GM19023 (cell line): ENCODE results near the gene CDK14.
"Not testable (repeated sequence)": the region's sequence is repeated elsewhere in the genome, so short reads cannot be mapped to it uniquely, and the experiment has no call there.

Experiments
- ATAC-seq: cut with Tn5 transposase; IDR thresholded peaks from one replicate; pipeline ENCODE4 v1.9.1; 2021; ENCODE audit warnings: mild to moderate bottlenecking, moderate library complexity; ENCODE audit not compliant: unreplicated experiment

CDK14 gene

DNA sequence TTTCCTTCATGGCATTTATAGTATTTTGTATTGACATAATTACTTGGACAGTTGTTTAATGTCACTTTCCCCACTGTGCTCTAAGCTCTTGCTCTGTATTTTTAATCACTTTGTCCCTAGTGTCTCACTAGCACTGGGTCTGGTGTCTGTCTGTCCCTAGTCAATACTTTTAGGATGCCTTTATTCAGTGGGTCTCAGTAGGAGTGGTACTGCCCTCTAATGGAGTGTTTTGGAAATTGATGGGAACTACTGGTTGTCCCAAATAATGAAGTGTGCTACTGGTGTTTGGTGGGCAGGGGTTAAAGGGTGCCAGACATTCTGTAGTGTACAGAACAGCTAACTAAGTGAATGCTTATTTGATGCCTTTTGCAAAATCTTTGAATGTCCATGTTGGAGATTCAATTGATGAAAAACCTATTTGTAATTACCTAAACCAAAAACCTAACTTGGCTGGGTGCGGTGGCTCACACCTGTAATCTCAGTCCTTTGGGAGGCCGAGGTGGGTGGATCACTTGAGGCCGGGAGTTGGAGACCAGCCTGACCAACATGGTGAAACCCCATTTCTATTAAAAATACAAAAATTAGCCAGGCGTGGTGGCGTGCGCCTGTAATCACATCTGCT lies 33.3 kb downstream of the CDK14 start:
- no peak for ATAC-seq

DNA sequence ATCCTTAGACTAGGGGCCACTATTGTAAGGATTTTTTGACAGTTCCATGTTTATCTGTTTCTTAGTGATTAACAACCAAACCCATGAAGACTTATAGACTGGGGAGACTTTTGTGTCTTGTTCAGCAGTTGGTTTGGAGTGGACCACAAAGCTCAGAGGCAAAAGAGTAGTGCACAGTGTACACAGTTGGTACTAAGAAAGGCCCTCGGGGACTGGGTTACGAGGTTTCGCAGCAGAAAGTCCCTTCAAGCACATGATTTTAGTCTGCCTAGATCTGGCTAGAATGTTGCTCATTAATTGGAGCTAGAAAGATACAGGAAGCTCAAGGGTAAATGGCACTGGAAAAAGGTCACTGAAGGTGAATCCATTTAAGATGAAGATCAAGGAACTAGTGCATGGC lies 35.4 kb downstream of the CDK14 start:
- ATAC-seq = no peak

DNA sequence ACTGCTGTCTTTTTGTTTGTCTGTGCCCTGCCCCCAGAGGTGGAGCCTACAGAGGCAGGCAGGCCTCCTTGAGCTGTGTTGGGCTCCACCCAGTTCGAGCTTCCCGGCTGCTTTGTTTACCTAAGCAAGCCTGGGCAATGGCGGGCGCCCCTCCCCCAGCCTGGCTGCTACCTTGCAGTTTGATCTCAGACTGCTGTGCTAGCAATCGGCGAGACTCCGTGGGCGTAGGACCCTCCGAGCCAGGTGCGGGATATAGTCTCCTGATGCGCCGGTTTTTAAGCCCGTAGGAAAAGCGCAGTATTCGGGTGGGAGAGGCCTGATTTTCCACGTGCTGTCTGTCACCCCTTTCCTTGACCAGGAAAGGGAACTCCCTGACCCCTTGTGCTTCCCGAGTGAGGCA lies 43.6 kb downstream of the CDK14 start:
- not testable (repeated sequence) for ATAC-seq

DNA sequence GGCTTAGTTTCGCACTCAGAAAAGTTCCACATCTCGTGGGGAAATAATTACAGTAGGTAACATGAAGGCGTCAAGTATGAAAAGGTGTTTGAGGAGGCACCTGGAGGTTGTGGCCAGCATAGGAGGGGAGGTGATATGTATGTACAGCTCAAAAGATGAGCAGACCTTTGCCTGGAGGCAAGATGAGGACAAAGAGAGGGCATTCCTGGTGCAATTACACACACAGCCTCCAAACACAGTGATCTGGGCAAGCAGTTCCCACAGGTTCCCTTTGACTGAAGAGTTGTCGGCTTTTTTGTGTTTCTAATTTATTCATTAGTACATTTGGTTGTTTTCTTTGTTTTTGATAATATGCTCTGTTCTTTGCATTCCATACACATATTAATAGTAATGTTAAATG lies 46.9 kb downstream of the CDK14 start:
- ATAC-seq = no peak

DNA sequence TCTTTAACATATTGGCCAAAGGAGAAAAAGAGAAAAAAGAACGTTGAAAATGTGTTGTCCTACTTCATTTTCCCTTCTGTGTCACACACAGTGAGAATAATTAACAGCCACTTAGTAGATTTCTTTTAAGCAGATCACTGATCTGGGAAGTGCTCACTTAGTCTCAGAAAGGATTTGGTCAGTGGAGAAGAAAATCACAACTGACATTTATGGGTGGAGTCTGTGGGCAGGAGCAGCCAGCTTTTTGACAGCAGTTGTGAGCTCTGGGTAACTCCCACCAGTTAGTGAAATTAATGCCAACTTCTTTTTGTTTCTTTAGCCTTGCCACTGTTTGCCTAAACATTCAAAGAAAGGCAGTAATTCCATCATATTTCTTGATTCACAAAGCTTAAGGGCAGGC lies 49.7 kb downstream of the CDK14 start:
- peak; percentile 48 for ATAC-seq

DNA sequence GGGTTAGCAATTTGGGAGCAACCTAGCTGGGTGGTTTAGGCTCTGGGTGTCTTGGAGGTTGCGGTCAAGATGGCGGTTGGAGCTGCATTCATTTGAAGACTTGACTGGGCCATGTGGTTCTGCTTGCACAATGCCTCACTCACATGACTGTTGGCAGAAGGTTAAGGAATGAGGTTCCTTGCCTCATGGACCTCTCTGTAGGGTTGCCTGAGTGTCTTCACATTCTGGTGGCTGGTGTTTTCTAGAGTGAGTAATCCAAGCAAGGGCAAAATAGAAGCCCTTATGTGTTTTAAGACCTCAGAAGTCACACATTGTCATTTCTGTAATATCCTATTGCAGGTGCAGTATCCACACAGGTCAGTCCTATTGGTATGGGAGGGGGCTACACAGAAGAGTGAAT lies 52.0 kb downstream of the CDK14 start:
- no peak for ATAC-seq

DNA sequence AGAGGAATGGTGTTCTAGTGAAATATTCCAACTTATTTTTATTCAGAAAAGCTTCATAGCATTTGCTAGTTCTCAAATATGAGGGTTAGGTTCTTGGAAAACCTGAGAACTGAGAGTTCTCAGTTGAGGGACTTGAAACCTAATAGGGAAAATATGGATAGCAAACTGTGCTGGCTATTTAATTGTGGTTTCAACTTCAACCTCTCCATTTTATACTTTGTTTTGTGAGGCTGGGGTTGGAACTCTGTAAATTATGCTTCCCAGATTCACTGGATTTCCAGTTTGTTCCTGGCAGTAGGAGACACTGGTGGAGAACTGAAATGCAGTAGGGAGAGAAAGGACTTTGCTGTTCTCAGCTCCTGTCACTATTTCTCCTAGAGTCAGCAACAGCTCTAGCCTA lies 52.7 kb downstream of the CDK14 start:
- no peak for ATAC-seq

DNA sequence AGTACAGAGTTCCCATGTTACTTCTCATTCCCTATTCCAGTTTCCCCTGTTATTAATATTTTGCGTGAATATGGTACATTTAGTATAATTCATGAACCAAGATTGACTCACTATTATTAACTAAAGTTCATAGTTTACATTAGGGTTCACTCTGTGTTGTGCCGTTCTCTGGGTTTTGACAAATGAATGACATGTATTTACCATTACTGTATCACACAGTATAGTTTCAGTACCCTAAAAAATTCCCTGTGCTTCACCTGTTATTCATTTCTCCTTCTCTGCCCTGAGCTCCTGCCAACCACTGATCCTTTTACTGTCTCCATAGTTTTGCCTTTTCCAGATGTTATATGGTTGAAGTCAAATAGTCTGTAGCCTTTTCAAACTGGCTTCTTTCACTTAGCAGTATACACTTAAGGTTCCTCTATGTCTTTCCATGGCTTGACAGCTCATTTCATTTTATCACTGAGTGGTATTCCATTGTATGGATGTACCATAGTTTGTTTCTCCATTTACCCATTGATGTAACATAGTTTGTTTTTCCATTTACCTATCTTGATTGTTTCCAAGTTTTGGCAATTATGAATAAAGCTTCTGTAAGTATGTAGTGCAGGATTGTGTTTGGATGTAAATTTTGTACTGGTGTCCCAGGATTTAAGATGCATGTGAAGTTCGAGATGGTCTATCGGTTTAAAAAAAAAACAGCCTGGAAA lies 58.8 kb downstream of the CDK14 start:
- ATAC-seq = no peak

DNA sequence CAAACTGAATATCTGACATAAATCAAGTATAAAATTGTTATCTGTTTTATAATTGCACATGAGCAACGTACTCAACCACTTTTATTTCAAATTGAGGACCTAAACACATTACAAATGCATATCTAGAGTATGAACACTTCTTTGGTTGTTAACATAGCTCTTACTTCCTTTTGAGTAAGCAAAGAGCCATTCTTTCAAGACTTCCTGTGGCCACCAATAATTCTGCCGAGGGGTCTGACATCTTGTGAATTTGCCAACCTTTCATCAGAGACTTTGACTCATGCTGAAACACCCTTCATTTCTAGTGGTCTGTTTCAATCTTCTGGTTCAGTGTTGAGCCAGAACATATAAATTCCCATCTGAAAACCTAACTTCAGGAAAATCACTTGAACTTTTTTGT lies 59.4 kb downstream of the CDK14 start:
- peak; percentile 53 for ATAC-seq

DNA sequence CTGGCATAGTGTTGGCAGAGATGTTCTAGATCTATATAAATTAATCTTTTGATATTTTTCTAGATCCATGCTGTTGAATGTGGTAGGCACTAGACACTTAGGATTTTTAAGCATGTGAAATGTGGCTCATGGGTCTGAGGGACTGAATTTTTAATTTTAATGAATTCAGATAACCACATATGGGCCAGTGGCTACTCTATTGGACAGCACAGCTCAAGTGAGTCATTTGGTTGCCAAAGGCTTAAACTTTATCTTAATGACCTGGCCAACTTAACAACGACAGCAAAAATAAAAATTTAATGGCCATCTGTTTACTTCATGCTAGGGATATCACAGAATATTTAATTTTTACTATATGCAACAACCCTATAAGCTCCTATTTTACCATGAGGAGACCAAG lies 61.4 kb downstream of the CDK14 start:
- no peak for ATAC-seq

DNA sequence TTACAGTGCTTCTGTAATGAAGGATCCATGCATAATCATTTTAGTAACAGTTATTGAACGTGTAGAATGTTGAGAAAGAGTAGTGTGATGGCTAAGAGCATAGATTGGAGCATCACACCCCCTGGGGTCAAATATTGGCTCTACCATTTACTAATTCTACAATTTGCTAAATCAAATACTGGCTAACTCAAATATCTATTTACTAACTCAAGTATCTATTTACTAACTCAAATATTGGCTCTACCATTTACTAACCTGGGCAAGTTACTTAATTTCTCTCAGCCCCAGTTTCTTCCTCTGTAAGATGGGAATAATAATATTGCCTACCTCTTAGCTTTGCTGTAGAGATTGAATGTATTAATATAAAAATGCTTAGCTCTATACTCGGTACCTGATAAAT lies 64.0 kb downstream of the CDK14 start:
- ATAC-seq = no peak

DNA sequence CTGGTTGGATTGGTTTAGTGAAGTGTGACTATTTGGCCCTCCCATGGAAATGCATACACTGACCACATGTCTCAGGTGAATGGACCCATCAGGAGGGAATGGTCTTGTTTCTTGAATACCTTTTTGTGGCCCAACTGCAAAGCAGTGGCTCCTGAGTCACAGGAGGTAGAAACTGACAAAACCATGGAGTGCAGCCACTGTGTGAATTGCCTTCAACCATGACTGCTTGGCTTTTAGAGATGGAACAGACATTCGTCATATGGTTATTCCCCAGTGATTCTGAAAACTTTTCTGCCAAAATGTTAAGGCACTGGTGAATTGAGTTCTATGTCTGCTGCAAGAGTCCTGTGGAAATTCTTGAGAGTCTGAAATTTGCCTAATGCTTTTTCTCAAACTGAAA lies 64.7 kb downstream of the CDK14 start:
- peak; percentile 38 for ATAC-seq

DNA sequence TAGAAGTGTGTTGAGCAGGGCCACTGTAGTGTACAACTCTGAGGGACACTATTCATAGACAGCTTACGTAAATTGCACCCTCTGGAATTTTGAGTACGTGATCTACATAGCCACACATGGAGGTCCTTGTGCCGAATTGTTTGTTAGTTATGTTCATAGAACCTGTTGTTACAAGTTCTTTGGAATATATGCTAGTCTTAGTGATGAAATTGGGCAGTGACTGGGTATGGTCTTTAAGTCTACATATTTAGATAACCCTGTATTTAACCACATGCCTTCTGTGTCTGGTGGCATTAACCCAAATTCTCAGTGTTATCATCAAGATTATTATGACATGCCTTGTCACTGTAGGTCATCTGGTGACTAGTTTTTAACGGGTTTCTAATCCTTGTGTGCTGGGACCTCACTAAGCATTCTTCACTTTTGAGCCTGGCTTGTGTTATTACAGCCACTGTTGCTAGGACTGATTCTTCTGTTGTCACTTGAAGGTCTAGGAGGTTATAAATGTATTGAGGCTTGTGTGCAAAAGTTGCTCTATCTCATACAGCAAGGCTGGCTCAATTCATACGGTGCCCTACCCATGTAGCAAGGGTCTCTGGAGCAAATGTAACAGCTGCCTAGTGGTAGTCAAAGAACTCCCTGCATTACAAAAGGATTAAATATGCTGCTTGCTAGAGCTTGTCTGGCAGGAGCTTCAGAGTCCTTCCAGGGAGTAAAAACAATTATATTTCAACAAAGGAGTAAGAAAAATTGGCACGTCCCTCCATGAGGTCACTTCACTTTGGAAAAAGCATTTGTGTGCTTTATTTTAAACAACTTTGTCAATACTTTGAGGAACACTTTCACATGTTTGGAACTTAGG lies 65.4 kb downstream of the CDK14 start:
- ATAC-seq = peak; percentile 31

DNA sequence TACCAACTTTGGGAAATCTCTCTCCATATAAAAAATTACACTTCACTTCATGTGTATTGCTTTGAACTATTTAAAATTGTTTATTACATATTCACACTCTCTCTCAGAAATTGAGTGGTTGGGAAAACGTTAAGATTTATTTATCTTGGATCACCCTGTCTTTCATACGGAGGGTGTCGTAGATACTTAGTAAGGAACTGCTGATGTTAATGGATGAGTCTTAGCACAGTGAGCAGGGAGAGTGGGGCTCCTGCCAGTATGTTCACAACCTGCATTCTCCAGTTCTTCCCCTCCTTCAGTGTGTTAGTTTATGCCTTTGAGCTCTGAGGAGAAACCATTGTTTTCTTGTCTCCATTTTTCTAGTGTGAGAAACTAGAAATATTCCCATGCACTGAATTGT lies 67.1 kb downstream of the CDK14 start:
- ATAC-seq = no peak

DNA sequence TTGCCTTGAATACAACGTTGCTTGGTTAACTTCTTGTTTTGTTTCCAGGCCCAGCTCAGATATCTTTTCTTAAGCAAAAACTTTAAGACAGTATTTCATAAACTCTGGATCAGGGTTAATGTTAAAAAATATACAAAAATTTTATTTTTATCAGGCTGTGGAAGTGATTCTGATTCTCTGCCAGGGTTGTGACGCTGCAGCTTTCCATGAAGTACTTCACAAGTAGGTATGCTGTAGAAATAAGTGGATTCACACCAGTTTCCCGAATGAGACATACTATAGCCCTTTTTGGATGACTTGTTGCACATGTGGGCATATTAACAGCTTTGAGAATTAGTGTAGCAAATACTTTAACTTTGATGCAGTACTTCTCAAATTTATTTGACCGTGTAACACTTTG lies 70.1 kb downstream of the CDK14 start:
- no peak for ATAC-seq

DNA sequence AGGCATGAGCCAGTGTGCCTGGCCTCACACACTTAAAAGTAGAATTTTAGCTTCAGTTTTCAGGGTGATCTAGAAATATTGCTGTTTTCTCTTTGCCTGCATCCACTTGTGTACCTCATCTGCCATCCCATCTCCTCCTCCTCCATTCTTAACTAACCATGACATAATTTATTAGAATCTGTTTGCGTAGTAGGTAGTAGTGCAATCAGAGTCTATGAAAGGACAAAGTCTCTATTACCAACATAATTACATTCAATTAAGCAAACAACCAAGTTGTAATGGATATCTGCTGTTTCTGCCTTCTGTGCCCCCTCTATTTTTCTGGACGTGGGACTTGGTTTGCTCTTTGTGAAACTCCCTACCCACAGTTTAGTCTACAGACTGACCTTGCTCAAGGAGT lies 72.9 kb downstream of the CDK14 start:
- ATAC-seq = no peak

DNA sequence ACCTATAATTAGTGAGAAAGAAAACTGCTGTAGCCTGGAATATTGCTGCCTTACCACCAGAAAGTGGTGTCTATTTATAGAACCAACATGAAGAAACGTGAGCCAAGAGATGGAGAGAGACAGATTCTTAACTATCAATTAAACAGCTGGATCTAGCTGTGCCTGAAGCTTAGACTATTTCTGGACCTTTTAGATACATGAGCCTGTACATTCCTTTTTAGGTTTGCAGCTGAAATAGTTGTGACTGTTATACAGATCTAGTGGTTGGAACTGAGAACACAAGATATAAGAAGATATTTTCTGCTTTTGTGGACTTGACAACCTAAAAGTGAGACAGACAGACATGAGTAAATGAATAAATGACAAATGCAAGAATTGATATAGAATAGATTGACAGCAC lies 73.4 kb downstream of the CDK14 start:
- ATAC-seq = no peak

DNA sequence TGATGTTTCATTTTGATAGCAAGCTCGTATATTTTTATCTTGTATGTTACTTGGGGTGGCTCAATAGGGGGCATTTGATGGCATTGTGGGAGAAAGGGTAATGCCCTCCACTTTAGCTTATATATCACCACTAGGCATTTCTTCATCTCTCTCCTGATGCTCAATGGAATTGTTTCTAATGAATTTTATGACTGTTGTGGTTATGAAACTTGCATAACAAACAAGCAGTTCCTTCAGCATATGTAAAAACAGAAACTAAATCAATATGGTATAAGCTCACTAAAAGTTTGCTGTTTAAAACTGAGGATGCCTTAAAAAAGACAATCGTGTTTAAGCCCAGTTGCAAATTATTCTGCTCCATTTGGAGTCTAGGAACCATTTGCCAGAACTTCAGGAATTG lies 75.5 kb downstream of the CDK14 start:
- ATAC-seq = no peak

DNA sequence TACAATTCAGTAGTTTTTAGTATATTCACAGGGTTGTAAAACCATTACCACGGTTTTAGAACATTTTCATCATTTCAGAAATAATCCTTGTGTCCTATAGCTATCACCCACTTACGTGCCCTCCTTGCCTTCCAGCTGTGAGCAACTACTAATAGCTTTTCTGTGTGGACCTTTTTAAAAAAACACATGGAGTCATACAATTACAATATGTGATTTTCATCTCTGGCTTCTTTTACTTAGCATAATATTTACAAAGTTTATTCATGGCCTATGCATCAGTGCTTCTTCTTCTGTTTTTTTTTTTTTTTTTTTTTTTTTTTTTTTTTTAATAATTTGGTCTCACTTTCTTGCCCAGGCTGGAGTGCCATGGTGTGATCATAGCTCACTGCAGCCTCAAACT lies 76.1 kb downstream of the CDK14 start:
- ATAC-seq = no peak

DNA sequence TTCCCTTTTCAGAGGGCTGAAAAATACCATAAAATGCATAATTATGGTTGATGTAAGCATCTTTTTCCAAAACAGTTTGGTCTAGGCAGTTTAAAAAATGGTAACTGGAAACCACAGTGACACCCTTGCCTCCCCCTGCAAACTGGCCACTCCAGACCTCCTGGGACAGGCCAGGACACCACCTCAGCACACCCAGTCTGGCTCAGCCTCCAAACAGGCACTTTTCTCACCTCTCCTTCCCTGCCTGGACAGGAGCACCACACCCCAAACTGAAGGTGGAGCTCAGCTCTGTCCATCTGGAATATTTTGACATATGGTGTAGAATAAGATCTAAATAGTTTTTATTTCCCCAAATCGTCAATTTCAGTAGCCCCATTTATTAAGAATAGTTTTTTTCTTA lies 78.5 kb downstream of the CDK14 start:
- no peak for ATAC-seq

DNA sequence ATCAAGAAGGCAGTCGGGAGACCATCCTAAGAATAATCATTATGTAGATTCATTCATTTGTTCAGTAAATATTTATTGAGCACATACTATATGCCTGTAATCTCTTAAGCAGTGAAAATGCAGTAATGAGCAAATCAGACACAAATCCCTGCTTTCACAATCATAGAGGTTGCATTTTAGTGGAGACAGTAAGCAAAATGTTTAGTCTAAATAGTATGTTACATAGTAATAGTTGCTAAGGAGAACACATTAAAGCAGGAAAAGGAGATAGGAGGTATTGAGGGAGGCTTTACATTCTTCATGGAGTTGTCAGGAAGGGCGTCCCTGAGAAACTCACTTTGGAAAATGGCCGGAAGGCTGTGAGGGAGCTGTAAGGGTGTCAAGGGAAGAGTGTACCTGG lies 79.9 kb downstream of the CDK14 start:
- no peak for ATAC-seq
